IMR-90 (cell line): ENCODE results near the gene TRAPPC10. TPM values are rescaled to one million over a fixed set of nuclear protein-coding genes. Genes with fewer than 3 reads are reported as not detected.

Experiments used
- ATAC-seq: fragments of 200-7000 bp; cut with Tn5 transposase; 2 replicates; pipeline ENCODE4 v1.9.1; 2020; ENCODE audit warnings: low read depth, mild to moderate bottlenecking, moderate library complexity
- BruUV-seq: library from RNA; stranded (reverse); fragments of 400-500 nt; replicated peaks from 2 replicates; lab custom pipeline; 2021; lab: Mats Ljungman, UMichigan
- CTCF ChIA-PET: fragments of 300-600 bp; formaldehyde crosslinking; extraction: SDS; loops from one replicate; lab custom pipeline; 2021; ENCODE audit warnings: antibody characterized with exemption; lab: Yijun Ruan, JAX
- POLR2A ChIA-PET: fragments of 300-600 bp; sonication (Branson Sonifier 250); formaldehyde crosslinking; loops from one replicate; lab custom pipeline; 2022; ENCODE audit warnings: antibody characterized with exemption; ENCODE audit not compliant: unreplicated experiment; lab: Charles Lee
- DNase-seq: peaks from one replicate; pipeline ENCODE4 v3.0.0; 2013
- H2AFZ ChIP-seq: replicated peaks from 2 replicates; pipeline ENCODE3; 2013; ENCODE audit warnings: low read length, mild to moderate bottlenecking; ENCODE audit not compliant: poor library complexity
- H2AK5ac ChIP-seq: 2 replicates; pipeline ENCODE4 v1.6.1; 2013; ENCODE audit warnings: low read depth, low read length, inconsistent platforms
- H2AK9ac ChIP-seq: replicated peaks from 2 replicates; pipeline ENCODE3; 2013; ENCODE audit warnings: mild to moderate bottlenecking, low read depth, low read length, moderate library complexity; ENCODE audit not compliant: poor library complexity
- H2BK120ac ChIP-seq: 2 replicates; pipeline ENCODE4 v1.6.1; 2013; ENCODE audit warnings: low read depth, low read length, inconsistent platforms
- H2BK15ac ChIP-seq: 3 replicates; pipeline ENCODE4 v1.6.1; 2013; ENCODE audit warnings: low read depth, low read length, inconsistent platforms
- H2BK20ac ChIP-seq: 2 replicates; pipeline ENCODE4 v1.6.1; 2013; ENCODE audit warnings: low read depth, mild to moderate bottlenecking, inconsistent platforms, low read length, moderate library complexity
- H2BK5ac ChIP-seq: 2 replicates; pipeline ENCODE4 v1.6.1; 2013; ENCODE audit warnings: mild to moderate bottlenecking, low read depth, low read length, inconsistent platforms; ENCODE audit not compliant: poor library complexity, severe bottlenecking
- H3K14ac ChIP-seq: replicated peaks from 2 replicates; pipeline ENCODE4 v1.6.1; 2013; ENCODE audit warnings: low read depth, low read length, inconsistent platforms
- H3K18ac ChIP-seq: 2 replicates; pipeline ENCODE4 v1.6.1; 2013; ENCODE audit warnings: low read depth, low read length, control low read depth
- H3K23ac ChIP-seq: 2 replicates; pipeline ENCODE4 v1.6.1; 2013; ENCODE audit warnings: low read depth, low read length, inconsistent platforms
- H3K27ac ChIP-seq: 2 replicates; pipeline ENCODE4 v1.5.1; 2013; ENCODE audit warnings: mild to moderate bottlenecking, control low read depth, low read length; ENCODE audit not compliant: insufficient read depth
- H3K27me3 ChIP-seq: 2 replicates; pipeline ENCODE4 v1.6.1; 2013; ENCODE audit warnings: low read length; ENCODE audit not compliant: control insufficient read depth, insufficient read depth
- H3K36me3 ChIP-seq: 2 replicates; pipeline ENCODE4 v1.6.1; 2013; ENCODE audit warnings: low read length, mixed read lengths; ENCODE audit not compliant: control insufficient read depth, insufficient read depth
- H3K4ac ChIP-seq: 2 replicates; pipeline ENCODE4 v1.6.1; 2013; ENCODE audit warnings: low read depth, low read length, inconsistent platforms
- H3K4me1 ChIP-seq: 2 replicates; pipeline ENCODE4 v1.6.1; 2013; ENCODE audit warnings: low read length, mixed read lengths; ENCODE audit not compliant: control insufficient read depth, insufficient read depth
- H3K4me2 ChIP-seq: 2 replicates; pipeline ENCODE4 v1.6.1; 2013; ENCODE audit warnings: low read depth, mild to moderate bottlenecking, control low read depth, low read length, moderate library complexity
- H3K4me3 ChIP-seq: 2 replicates; pipeline ENCODE4 v1.5.1; 2013; ENCODE audit warnings: low read depth, mild to moderate bottlenecking, control low read depth, low read length, moderate library complexity; ENCODE audit not compliant: insufficient read depth
- H3K56ac ChIP-seq: 2 replicates; pipeline ENCODE4 v1.6.1; 2013; ENCODE audit warnings: low read length, inconsistent platforms; ENCODE audit not compliant: insufficient read depth; ENCODE audit errors: extremely low read depth
- H3K79me1 ChIP-seq, 2 experiments: 2 replicates each; pipeline ENCODE4 v1.6.1; 2013; ENCODE audit warnings: low read length in 2 of 2, inconsistent platforms in 1 of 2, low read depth in 1 of 2
- H3K9ac ChIP-seq: 2 replicates; pipeline ENCODE4 v1.6.1; 2013; ENCODE audit warnings: low read depth, low read length, control low read depth
- H3K9me1 ChIP-seq: 2 replicates; pipeline ENCODE4 v1.6.1; 2013; ENCODE audit warnings: low read length, inconsistent platforms; ENCODE audit not compliant: insufficient read depth
- H3K9me3 ChIP-seq: 2 replicates; pipeline ENCODE4 v1.6.1; 2013; ENCODE audit warnings: low read length; ENCODE audit not compliant: control insufficient read depth, insufficient read depth
- H4K20me1 ChIP-seq: 2 replicates; pipeline ENCODE4 v1.6.1; 2013; ENCODE audit warnings: low read length, inconsistent platforms; ENCODE audit not compliant: insufficient read depth
- H4K5ac ChIP-seq: 2 replicates; pipeline ENCODE4 v1.6.1; 2013; ENCODE audit warnings: mild to moderate bottlenecking, low read depth, low read length, control low read depth
- H4K8ac ChIP-seq, 2 experiments: 2 replicates each; pipeline ENCODE4 v1.6.1; 2013; ENCODE audit warnings: low read depth in 2 of 2, low read length in 2 of 2, control low read depth in 1 of 2, inconsistent platforms in 1 of 2
- H4K91ac ChIP-seq: 2 replicates; pipeline ENCODE4 v1.6.1; 2013; ENCODE audit warnings: low read depth, low read length, inconsistent platforms; ENCODE audit not compliant: insufficient read depth
- BHLHE40 ChIP-seq: fragments of 150-350 bp; IDR thresholded peaks from 2 replicates; pipeline ENCODE4 v1.6.1; 2016; ENCODE audit warnings: mild to moderate bottlenecking, low read depth, low read length
- CTCF ChIP-seq: conservative IDR thresholded peaks from 2 replicates; pipeline ENCODE4 v1.5.1; 2012; ENCODE audit warnings: mild to moderate bottlenecking, low read depth, low read length, improper control_type of control experiment
- USF2 ChIP-seq: fragments of 150-350 bp; IDR thresholded peaks from 2 replicates; pipeline ENCODE4 v1.6.1; 2017; ENCODE audit warnings: mild to moderate bottlenecking, antibody characterized with exemption, low read length, low read depth
- WGBS, 2 experiments: methylation state at CpG; one replicate each; pipeline versions ENCODE4 v1.1.5 to v1.1.7; 2013; ENCODE audit warnings: missing lambda C conversion rate in 2 of 2; ENCODE audit not compliant: insufficient read length in 1 of 2; ENCODE audit errors: extremely low coverage in 2 of 2; 5-methylcytosine and 5-hydroxymethylcytosine counted together
- dilution Hi-C: fragments of 300-500 bp; cut with HindIII; formaldehyde crosslinking; loops from one replicate; pipeline ENCODE4 v1.14.3; 2018; ENCODE audit warnings: low sequenced_read_pairs; ENCODE audit not compliant: unreplicated experiment
- in situ Hi-C: fragments of 300-500 bp; cut with MboI; formaldehyde crosslinking; loops from 3 replicates; pipeline ENCODE4 v1.14.3; 2019; ENCODE audit warnings: low sequenced_read_pairs, inconsistent platforms, mixed read lengths
- intact Hi-C: fragments of 100-400 bp; cut with micrococcal nuclease; formaldehyde crosslinking; loops from 2 replicates; pipeline ENCODE4 v1.10.0; 2022
- polyA plus RNA-seq, 3 experiments: library from polyadenylated mRNA; depleted of rRNA; stranded (reverse); fragments of >200 nt; gene quantifications; 2 replicates each; pipeline ENCODE4 v1.2.3, GENCODE V29; 2012; ENCODE audit warnings: low replicate concordance in 1 of 3
- total RNA-seq: library from RNA; depleted of rRNA; stranded (reverse); fragments of >200 nt; gene quantifications from 2 replicates; pipeline ENCODE4 v1.2.3, GENCODE V29; 2012

The TRAPPC10 gene
- total and polyA plus RNA-seq, 2 of the 4 experiments (the other 2 are of a cell fraction): 17.8 to 18.1 TPM

GRCh38 chr21:44005593-44005992 lies 6.5 kb upstream of the TRAPPC10 start:
- Histone ChIP-seq H3K9me1 (peaks cover 10% of the 10 kb centered on the region), H3K79me1 (peaks cover 0 to 1% of the 10 kb centered on the region in 2 experiments; a peak in 1 of 4 replicates), H3K4me3 (no peak overlapping the region), H2BK5ac (peak overlapping the region; percentile 87), H3K9ac (no peak overlapping the region; the same call in 1 of the 2 replicates), H3K56ac (no peak overlapping the region), H2AK5ac (peak overlapping the region; percentile 98), H3K4ac (peak overlapping the region; percentile 94), H2BK120ac (peak overlapping the region; percentile 93), H3K14ac (peak overlapping the region; percentile 97), H3K27ac (peak overlapping the region; percentile 71), H4K8ac (peak overlapping the region; percentile 33 to 98; a peak in 3 of 4 replicates), H3K27me3 (no peaks in the 10 kb centered on the region), H3K23ac (peak overlapping the region; percentile 28; the same call in 1 of the 2 replicates), H3K9me3 (no peaks in the 10 kb centered on the region), H4K20me1 (no peaks in the 10 kb centered on the region), H2BK20ac (peak overlapping the region; percentile 85), H3K36me3 (no peaks in the 10 kb centered on the region), H3K4me1 (peaks cover 7% of the 10 kb centered on the region), H3K18ac (peak overlapping the region; percentile 3; the same call in 1 of the 2 replicates), H2AK9ac (peak overlapping the region; percentile 89), H2BK15ac (peak overlapping the region; percentile 96; the same call in 1 of the 3 replicates), H2AFZ (peak overlapping the region; percentile 89), H4K5ac (peak overlapping the region; percentile 72), H3K4me2 (no peak overlapping the region), H4K91ac (peak overlapping the region; percentile 89)
- intact Hi-C loops: no loop called here
- 94% methylated on average over 3 of the region's 9 CpGs; no CpG with 5 or more reads in 1 of the 2 experiments for WGBS, 2 experiments
- POLR2A ChIA-PET: no interaction called here
- no peak for TF ChIP-seq USF2
- TF ChIP-seq BHLHE40: no peak
- no peak for TF ChIP-seq CTCF
- no TSS peak for BruUV-seq
- DNase-seq (no peak), ATAC-seq (no peak)
- dilution Hi-C loops: no loop called here
- CTCF ChIA-PET: no interaction called here
- in situ Hi-C loops: no loop called here
